ENCODE measurements around the gene PEX11B.
"Not testable (repeated sequence)": the region's sequence is repeated elsewhere in the genome, so short reads cannot be mapped to it uniquely, and the experiment has no call there.

PEX11B gene

DNA sequence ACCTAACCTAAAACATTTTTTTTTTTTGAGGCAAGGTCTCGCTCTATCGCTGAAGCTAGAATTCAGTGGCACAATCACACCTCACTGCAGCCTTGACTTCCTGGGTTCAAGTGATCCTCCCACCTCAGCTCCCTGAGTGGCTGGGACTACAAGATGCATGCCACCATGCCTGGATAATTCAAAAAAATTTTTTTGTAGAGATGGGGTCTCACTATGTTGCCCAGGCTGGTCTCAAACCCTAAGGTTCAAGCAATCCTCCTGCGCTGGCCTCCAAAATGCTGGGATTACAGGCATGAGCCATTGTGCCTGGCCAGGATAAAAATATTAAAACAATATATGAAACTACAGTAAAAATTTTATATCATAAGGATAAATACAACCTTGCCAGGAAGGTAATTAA, 34.4 kb upstream of the PEX11B start:
- no peak for DNase-seq (ENCODE audit: low spot score)

DNA sequence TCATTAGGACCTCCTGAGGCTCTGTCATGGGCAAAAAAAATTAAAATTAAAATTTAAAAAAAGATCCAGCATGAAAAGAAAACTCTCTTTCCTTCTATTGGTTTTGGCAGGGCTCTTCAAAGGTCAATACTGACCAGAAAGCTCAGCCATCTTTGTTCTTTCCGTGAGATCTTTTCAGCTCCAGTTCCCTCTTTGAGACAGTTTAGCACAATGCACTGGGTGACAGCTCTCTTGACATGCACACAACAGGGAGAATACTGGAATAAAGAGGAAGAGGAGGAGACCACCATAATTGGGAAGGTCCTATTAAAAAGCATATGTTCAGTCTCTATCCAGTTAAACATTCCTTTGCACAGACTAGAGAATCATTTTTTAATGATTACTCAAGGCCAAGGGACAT, 33.0 kb upstream of the PEX11B start:
- no peak for DNase-seq (ENCODE audit: low spot score)

DNA sequence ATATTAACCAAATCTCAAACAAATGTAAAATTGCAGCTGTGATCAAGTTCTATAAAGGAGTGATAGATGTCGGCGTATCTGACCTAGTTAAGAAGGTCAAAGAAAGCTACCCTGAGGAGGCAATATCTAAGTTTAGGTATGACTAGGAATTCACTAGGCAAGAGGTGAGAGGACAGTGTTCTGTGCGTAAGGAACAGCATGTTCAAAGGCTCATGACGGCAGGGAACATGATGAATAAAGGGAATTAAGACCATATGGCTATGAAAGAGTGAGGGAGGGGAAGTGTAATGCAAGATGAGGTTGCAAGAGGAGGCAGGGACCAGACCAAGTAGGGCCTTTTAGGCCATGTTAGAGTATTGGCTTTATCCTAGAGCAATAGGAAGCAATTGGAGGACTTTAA, 30.7 kb upstream of the PEX11B start:
- DNase-seq (ENCODE audit: low spot score) = no peak

DNA sequence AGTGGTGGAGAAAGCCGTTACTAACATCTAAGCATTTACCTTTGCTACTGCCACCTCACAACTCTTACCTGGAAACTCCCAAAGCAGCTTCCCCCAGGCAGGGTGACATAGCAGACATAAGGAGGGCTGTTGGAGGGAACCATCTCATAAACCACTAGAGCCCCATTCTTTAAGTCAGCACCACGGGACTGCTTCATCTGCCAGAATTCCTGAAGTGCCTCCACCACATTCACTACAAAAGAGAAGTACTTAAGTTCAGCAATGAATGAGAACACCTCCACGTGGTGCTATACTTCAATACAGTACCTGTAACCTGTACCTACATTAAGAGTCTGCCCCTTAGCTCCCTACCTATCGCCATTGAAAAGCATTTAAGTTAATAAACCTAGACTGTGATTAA, 29.0 kb upstream of the PEX11B start:
- DNase-seq (ENCODE audit: low spot score) = no peak

DNA sequence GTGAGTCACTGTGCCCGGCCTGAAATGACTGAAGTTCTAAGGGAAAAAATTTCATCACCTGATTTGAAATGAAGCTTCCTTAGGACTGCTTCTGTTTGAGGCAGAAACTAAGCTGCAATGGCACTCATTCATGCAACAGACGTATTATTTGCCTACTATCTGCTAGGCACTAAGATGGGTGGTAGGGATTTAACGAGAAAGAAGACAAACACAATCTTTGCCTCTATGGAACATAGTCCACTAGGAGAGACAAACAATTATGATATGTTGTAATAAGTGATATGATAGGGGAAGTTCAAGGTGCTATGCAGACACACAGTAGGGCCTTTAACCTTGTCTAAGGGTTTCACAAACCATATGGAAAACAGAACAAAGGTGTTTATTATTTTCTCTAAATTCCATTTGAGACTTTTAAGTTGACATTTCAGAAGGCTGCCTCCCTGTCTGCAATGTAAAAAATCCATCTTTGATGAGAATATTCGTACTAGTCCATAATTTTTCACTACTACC, 28.0 kb upstream of the PEX11B start:
- DNase-seq (ENCODE audit: low spot score) = no peak

DNA sequence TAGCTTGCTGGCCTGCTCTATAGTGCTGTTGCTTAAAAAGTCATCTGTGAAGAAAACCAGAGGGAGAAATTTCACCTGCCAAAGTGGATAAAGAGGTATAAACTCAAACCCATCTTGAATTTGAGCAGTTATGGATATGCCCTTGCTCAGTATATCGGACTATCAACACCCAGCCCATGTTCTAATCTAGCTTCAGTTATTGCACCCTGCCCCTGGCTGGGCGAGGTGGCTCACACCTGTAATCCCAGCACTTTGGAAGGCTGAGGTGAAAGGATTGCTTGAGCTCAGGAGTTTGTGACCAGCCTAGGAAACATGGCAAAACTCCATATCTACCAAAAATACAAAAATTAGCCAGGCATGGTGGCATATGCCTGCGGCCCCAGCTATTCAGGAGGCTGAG, 26.0 kb upstream of the PEX11B start:
- DNase-seq (ENCODE audit: low spot score) = no peak

DNA sequence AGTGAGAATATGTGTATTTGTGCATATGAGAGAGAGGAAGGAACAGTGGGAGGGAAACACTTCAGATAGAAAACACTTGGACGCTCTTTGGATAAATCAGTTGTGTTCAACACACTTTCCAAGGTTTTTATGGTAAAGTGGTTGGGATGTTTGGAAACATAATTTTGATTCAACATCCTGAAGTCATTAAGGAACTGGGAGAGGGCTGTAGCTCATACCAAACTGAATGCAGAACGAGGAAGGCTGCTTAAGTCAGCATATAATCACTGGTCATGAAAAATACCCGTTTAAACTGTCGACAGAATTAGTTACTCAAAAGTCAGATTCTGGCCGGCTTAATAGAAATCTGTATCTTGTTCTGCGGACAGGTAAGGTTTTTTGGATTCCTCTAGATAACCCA, 24.4 kb upstream of the PEX11B start:
- DNase-seq (ENCODE audit: low spot score) = no peak

DNA sequence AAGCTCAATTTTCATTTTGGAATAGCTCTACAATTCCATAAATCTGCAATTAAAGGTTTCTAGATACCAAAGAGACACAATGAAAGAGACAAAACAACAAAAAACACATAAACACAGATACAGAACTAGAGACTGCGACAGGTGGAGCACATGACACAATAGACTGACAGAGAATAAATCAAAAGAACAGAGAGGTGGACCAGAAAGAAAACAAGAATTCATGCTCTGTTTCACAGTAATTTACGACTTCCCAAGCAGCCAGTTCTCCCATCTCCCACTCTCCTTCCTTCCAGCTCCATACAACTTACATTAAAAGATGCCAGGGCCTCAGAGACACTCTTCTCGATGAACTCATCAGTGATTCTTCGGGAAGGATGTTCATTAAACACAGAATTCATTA, 23.9 kb upstream of the PEX11B start:
- no peak for DNase-seq (ENCODE audit: low spot score)

DNA sequence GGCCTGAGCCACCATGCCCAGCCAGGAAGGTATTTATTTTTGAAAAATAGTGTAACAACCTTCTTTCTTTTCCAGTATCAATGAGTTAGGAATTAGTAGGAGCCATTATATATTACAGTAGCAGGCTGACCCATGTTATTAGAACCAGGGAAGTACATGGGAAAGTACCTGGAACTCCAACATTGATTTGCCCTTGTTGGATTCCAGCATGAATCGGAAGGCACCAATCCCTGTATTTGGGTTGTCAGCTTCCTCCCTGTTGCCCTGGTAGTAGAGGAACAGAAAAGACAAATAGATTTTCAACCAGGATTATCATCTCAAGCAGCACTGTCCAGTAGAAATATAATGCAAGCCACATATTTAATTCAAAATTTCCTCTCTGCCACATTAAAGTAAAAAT, 18.9 kb upstream of the PEX11B start:
- DNase-seq (ENCODE audit: low spot score) = no peak

DNA sequence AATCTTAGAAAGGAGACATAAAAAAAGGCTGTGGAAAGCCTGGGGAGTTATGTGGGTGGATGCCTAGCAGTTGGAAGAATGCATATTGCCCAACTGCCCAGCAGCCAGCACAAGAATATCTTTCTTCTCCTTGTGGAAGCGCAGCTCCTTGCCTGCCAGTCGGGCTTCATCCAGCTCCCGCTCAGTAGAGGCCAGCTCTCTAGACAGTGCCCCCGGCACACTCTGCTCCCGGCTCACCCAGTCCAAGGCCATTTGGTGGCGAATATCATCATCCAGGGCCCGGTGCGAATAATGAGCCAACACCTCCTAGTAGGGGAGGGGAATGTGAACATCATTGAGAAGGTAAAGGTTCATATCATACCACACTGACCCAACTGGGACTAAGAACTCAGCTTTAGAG, 17.7 kb upstream of the PEX11B start:
- no peak for DNase-seq (ENCODE audit: low spot score)

DNA sequence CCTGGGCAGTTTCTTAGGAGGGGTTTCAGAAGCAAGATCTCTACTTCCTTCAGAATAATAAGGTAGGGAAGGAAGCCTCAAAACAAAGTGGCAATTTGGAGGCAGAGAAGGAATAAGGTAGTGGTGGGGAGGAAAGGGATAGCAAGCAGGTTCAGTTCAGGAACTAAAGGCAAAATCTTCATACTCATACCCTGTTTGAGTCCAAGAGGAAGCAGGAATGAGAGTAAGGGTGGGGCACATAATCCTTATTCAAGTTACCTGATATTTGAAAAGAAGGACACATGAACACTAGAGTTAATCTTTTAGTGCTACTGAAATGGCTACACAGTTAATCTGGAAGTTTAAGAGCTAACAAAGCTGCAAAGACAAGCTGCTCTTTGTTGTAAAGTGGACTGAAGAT, 17.2 kb upstream of the PEX11B start:
- no peak for DNase-seq (ENCODE audit: low spot score)

DNA sequence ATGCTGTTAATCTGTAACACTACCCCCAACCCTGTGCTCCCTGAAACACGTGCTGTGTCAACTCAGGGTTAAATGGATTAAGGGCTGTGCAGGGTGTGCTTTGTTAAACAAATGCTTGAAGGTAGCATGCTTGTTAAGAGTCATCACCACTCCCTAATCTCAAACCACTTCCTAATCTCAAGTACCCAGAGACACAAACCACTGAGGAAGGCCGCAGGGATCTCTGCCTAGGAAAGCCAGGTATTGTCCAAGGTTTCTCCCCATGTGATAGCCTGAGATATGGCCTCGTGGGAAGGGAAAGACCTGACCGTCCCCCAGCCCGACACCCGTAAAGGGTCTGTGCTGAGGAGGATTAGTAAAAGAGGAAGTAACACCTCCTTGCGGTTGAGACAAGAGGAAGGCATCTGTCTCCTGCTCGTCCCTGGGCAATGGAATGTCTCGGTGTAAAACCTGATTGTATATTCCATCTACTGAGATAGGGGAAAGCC, 14.0 kb upstream of the PEX11B start:
- DNase-seq (ENCODE audit: low spot score) = not testable (repeated sequence)

DNA sequence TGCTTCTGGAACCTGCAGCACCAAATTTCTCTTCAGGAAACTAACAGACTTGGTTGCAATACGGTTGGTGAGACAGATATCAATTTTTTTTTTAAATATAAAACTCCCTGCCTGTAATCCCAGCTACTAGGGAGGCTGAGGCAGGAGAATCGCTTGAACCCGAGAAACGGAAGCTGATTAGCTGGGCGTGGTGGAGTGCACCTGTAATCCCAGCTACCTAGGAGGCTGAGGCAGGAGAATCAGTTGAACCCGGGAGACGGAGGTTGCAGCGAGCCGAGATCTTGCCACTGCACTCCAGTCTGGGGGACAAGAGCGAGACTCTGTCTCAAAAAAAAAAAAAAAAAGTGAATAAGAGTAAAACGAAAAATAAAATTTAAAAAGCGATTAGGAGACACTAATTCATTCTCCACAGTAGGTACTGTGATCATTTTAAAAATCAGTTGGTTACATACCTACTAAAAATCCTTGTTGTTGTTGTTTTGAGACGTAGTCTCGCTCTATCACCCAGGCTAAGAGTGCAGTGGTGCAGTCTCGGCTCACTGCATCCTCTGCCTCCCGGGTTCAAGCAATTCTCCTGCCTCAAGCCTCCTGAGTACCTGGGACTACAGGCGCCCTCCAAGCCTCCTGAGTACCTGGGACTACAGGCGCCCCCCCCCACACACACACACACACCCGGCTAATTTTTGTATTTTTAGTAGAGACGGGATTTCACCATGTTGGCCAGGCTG, 9.6 kb upstream of the PEX11B start:
- no peak for DNase-seq (ENCODE audit: low spot score)

DNA sequence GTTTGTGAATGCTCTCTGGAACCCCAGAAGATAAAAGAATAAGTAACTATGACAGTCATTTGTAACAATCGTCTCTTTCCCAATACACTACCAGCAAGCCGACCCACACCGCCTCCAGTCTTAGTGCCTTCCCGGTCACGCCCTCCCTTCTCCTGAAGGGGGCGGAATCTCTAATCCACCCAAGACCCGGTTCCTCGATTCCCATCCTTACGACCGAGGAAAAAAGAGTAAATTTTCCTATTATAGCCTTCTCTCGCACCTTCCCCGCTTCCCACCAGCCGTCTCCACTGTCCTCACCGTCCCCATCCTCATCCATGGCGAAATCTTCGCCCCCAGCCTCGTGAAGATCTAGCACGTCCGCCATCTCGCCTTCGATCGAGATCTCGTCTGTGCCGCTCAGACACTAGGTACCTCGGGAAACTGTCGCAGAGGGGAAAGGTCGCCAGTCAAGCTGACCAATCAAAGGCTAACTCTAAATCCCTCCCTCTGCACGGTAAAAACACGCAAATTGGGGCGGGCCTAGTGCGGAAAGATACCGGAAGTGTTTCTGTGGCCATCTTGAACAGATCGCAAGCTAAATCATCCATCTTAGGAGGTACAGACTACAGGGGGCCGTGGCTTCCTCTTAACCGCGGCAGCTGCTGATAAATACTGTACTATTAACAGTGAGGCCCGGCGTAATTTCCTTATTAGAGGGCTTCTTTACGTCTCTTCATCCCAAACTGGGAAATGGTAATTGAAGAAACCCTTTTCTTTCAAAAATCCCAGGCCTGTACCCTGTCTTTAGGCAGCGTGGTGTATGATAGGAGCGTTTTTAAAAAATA, 8.8 kb upstream of the PEX11B start, which contains the start of gene RBM8A:
Gene RBM8A, minus strand, starts transcription at position 422 of the 824 bp plus-strand sequence. Its CDS starts 58 bp downstream, at position 364.
- peak; percentile 90 for DNase-seq (ENCODE audit: low spot score)

DNA sequence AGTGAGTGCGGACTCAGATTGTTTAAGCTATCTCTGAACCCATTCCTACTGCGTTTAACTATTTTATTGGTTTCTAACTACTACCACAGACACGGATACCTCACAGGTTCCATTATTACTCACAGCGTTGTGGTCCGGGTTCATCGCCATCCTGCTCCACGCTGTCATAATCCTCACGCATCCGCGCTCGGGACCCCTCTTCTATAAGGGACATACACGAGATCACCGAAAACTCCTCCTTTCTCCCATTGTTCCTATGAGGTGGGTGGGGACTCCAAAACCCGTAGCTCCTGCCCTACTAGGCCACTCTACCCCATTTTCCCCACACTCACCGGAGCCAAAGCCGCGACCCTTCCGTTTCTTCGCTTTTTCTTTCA, 8.2 kb upstream of the PEX11B start:
- DNase-seq (ENCODE audit: low spot score) = no peak

DNA sequence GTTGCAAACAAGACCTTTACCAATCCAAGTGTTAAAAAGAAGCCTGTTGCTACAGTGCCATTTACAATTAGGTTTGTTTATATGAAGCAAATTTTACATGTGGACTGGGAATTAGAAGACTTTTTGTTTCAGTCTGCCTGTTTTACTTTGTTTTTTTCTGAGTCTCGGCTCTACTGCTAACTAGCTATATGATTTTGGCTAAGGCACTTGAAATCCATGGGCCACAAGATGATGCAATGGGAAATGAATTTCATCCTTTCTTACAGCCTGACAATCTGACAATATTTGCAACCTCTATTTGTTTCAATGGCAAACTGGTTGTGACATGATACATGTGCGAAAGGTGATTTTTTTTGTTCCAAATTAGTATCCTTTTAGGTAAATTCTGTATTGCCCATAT, 3.7 kb upstream of the PEX11B start:
- no peak for DNase-seq (ENCODE audit: low spot score)

DNA sequence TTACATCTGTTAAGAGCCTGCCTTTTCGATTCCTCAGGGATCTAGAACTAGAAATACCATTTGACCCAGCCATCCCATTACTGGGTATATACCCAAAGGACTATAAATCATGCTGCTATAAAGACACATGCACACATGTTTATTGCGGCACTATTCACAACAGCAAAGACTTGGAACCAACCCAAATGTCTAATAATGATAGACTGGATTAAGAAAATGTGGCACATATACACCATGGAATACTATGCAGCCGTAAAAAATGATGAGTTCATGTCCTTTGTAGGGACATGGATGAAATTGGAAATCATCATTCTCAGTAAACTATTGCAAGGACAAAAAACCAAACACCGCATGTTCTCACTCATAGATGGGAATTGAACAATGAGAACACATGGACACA, 1.8 kb upstream of the PEX11B start:
- DNase-seq (ENCODE audit: low spot score) = not testable (repeated sequence)

DNA sequence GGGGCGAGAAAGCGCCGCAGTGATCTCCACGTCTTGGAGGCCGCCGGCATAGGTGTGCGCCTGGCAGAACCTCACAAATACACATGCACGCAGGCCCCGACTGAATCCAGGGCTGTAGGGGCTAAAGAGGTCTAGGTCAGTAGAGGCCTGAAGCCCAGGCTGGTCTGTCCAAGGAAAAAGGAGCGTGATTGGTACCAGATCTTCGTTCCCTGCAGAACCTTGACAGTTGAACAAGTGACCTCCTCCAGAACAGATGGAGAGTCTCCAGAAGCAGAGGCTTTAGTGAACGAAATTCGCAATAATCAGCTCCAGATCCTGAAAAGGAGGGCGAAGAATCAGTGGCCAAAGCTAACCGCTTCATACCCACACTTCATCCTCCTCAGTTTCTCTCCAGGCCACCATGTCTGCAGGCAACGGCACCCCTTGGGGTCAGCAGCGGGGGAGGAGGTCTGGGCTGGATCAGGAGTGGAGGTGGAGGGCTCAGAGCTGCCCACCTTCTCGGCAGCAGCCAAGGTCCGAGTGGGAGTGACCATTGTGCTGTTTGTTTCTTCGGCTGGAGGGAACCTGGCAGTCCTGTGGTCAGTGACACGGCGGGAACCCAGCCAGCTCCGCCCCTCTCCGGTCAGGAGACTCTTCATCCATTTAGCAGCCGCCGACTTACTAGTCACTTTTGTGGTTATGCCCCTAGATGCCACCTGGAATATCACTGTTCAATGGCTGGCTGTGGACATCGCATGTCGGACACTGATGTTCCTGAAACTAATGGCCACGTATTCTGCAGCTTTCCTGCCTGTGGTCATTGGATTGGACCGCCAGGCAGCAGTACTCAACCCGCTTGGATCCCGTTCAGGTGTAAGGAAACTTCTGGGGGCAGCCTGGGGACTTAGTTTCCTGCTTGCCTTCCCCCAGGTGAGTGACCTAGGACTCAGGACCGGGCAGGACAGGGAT, 749 bp upstream of the PEX11B start:
- peak; percentile 23 for DNase-seq (ENCODE audit: low spot score)

DNA sequence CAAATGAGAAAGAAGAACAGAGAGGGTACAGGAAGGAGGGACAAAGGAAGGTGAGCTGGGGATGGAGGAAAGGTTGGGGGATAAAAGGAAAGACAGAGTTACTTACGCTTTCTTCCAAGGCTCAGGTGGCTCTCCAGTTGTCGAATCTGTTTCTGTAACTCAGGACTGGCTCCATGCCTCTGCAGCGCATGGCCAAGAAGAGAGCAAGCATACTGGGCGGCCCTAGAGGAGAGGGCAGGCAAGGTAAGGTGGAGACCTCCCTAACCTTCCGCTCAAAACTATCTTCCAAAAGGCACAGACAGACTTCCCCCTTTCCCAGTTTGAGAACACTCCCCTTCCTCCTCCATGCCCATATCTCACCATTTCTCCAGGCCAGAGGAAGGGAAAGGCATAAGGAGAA, 922 bp downstream of the PEX11B start:
- no peak for DNase-seq (ENCODE audit: low spot score)

DNA sequence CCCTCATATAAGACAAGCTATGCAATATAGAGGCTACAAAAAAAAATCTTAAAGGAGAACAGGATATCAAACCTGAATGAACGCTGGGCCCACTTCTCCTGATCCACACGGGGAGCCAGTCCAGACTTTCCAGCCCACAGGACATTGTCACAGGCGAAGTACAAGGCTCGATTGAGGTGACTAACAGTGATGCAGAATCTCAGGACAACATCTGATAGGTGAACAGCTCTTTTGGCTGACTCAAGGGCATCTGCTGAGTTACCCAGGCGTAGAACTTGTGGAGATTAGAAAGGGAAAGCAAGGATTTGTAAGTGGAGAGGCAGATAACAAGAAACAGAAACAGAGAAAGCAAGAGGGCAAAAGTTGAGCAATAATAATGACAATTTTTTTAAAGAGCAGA, 1.8 kb downstream of the PEX11B start:
- no peak for DNase-seq (ENCODE audit: low spot score)

DNA sequence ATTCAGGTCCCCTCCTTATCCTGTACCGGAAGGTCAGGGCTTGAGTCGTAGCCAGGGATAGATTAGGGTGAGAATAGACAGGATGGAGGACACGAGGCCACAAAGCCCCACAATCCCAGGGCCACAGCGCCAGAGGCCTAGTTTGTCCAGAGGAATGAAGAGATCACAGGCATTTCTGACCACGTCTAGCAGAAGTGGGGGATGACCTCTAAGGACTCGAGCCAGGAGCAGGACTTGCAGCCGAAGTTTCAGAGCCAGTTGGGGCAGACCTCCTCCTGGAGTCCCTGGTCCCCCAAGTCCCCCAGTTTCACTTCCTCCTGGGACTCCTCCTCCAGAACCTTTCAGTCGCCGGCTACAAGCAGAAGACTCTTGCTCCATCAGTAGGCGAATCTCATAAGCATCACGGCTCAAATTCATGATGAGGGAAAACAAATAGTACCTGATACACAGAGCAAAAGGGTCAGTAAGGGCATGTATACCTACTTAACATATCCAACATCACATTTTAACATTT, 6.3 kb downstream of the PEX11B start:
- DNase-seq (ENCODE audit: low spot score) = no peak

DNA sequence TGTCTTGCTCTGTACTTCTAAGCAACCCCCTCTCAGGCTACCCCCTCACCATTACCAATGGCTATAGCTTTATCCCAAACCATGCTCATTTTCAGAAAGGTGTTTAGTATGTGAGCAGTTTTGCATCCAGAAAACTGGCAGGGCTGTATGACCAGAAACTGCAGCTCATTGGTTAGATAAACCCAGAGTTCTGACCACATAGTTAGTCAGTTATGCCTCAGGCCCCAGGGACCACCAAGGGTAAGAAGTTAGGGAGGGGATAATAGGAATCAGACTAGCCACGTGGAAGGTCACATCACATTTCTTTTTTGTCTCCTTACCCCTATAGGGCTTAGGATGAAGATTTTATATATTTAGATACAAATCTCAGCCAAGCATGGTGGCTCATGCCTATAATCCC, 9.9 kb downstream of the PEX11B start:
- DNase-seq (ENCODE audit: low spot score) = no peak

Measured in germinal center (tissue), 1 donor.